Measurements from ENCODE around the gene CIDEB.

Gene CIDEB

GRCh38 chr14:24270537-24271133, 37.1 kb downstream of the CIDEB start:
- DNase-seq (ENCODE audit: low read depth in 1 of 2, low spot score in 1 of 2) = no peak

- no peak for DNase-seq (ENCODE audit: low read depth in 1 of 2, low spot score in 1 of 2)
Observed at GRCh38 chr14:24269910-24270536, 37.8 kb downstream of the CIDEB start.

DNA sequence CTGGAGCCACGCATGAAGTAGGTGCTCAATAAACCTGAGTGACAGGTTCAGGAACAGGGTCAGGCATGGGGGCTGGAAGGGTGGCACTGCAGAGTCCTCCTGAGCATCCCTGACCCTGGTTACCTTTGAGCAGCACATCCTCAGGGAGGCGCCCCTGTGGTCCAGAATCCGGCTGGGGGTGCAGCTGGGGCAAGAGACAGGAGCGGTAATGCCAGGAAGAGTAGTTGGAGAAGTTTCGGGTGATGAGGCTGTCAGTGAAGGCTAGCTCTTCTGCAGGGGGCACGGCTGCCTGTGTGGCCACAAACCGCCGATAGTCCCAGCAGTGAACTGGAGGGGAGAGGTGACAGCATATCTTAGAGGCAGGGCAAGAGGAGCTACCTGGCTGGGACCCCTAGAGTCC, 38.4 kb downstream of the CIDEB start:
- no peak for DNase-seq (ENCODE audit: low read depth in 1 of 2, low spot score in 1 of 2)

GRCh38 chr14:24268225-24268624, 39.6 kb downstream of the CIDEB start:
- DNase-seq (ENCODE audit: low read depth in 1 of 2, low spot score in 1 of 2) = no peak

DNA sequence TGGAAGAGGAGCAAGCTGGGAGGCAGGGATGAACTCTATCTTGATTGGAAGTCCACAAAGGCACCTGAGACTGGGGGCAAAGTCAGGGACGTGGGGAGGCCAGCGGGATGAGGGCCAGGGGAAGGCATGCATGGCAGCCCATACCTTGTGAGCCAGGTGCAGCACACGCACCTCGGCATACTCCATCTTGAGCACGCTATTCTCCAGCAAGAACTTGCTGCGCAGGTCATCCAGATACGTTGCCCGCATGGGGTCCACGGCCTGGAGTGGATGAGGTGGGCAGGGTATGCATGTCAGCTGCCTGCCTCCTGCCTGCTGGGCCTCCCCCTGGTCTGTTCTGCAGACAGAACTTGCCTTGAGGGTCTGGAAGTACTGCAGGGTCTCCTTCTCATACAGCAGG, 40.3 kb downstream of the CIDEB start:
- no peak for DNase-seq (ENCODE audit: low read depth in 1 of 2, low spot score in 1 of 2)

DNA sequence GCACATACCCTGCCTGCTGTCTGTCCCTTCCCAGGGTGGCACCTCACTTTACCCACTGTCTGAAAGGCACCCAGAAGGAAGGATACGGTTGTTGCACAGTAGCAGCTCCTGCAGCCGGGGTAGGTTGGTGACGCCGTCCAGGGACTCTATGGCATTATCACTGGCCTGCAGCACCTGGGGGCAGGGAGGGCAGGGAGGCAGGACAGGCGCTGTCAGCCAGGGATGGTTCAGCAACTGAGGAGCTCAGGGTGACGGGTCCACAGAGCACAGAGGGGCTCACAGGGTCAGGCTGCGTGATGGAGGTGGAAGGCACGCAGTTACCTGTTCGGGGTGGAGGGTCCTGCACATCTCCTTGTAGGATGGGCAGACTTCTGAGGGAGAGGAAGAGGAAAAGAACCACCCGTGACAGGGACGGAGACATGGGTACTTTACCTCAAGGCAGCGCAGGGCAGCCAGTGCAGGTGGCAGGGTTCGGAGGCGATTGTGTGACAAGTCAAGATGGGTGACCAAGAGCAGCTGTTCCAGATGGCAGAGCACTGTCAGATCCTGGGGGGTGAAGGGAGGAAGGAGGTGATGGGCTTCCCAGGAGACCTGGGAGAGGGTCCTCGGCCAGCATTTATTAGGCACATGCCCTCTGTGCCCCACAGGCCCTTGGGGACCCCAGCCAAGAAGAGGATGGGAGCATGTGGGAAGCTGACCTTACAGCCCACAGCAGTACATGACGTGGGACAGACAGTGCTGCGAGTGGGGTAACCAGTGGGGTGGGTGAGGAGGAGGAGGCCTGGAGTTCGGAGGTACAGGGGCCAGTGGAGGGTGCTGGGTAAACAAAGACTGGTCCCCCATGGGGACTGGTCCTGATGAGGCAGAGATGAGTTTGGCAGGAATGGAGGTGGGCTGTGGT, 41.2 kb downstream of the CIDEB start:
- no peak for DNase-seq (ENCODE audit: low read depth in 1 of 2, low spot score in 1 of 2)

DNA sequence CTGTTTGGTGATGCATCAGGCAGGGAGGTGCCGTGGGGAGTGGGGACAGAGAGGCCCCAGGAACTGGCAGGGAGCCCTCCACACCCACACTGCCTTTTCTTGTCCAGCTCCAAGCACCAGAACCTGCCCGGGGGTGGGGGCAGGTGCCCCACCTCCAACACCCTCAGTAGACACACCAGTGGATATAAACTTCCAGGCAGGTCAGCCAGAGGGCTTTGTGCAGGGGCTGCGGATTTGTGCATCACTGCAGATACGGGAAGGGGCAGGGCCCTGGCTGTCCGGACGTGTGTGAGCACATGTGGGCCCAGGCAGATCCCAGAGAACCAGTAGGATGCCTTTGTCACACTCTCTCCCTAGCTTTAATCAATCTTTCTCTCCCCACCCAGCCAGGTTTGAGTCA, 43.5 kb downstream of the CIDEB start:
- DNase-seq (ENCODE audit: low read depth in 1 of 2, low spot score in 1 of 2) = no peak

- DNase-seq (ENCODE audit: low read depth in 1 of 2, low spot score in 1 of 2) = no peak
Observed at GRCh38 chr14:24263848-24264247, 43.9 kb downstream of the CIDEB start.

DNA sequence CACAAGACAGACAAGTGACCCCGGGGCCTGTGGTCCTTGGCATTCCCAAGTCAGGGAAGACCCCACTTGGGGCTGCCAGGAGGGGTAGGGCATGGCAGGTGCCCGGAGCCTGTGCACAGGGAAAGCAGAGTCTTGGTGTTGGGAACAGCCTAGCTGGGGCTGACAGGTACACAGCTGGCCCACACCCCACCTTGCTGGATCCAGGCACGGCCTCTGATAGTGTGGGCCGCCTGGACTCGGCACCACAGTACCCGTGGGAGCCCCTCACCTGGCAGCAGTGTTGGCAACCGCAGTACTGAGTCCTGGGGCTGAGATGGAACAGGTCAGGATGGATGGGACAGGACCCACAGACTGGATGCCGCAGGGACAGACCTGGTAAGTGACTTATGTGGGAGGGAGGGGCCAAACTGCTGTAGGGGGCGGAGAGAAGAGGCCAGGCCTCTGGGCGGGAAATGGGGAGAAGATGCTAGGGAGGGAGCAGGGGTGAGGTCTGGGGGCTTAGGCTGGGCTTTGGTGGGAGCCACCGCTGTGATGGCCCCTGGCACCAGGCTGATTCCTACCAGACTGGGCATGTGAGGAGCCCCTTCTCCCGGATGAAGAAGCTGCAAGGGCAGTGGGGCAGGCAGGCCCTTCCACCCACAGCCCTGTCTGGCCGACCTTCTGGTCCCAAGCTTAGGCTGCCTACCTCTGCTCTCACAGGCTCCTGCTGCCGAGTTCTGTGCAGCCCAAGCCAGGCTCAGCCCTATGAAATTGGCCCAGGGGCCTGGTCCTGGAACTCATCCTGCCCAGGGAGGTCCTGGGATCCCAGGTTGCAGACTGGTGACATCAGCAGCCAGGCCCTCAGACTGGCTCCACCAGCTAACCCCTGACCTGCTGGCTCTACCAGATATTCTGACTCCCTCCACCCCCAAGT, 44.7 kb downstream of the CIDEB start, which contains the start of gene TGM1:
TGM1 (minus strand) TSS at position 357 of the 913 bp plus-strand sequence. CDS start 825 bp downstream, outside the sequence.
- DNase-seq (ENCODE audit: low read depth in 1 of 2, low spot score in 1 of 2) = no peak

- DNase-seq (ENCODE audit: low read depth in 1 of 2, low spot score in 1 of 2) = no peak
Observed at GRCh38 chr14:24261969-24262327, 45.8 kb downstream of the CIDEB start.

DNA sequence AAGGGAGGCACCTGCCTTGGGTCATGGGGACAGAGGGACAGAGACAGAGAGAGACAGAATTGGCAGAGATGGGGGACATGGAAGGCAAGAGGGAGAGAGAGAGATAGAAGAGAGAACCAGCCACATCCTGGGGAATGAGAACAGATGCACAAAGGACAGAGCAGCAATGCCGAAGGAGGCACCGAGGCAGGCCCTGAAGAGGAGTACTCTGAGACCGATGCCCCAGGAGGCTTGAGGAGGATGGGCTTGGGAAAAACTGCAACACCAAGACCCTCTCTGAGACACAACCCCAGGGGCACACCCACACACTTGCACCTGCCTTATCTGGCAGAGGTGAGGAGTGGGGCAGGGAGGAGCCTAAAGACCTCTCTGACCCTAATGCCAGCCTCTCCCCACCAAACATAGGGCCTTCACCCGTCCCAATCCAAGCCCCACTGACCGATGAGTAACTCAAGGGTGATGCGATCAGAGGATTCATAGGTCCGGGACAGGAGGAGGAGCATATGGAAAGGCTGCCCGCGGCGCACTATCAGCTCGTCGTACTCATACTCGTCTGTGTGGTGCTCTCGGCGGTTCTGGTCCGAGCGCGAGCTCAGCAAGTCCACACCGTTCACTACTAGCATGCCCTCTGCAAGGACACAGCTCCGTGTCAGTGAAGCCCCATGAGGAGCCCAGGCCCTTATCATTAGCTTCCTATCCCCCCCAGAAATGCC, 46.4 kb downstream of the CIDEB start:
- no peak for DNase-seq (ENCODE audit: low read depth in 1 of 2, low spot score in 1 of 2)

- DNase-seq (ENCODE audit: low read depth in 1 of 2, low spot score in 1 of 2) = no peak
Observed at GRCh38 chr14:24260780-24261157, 47.0 kb downstream of the CIDEB start.

- DNase-seq (ENCODE audit: low read depth in 1 of 2, low spot score in 1 of 2) = no peak
Observed at GRCh38 chr14:24260026-24260779, 47.6 kb downstream of the CIDEB start.

DNA sequence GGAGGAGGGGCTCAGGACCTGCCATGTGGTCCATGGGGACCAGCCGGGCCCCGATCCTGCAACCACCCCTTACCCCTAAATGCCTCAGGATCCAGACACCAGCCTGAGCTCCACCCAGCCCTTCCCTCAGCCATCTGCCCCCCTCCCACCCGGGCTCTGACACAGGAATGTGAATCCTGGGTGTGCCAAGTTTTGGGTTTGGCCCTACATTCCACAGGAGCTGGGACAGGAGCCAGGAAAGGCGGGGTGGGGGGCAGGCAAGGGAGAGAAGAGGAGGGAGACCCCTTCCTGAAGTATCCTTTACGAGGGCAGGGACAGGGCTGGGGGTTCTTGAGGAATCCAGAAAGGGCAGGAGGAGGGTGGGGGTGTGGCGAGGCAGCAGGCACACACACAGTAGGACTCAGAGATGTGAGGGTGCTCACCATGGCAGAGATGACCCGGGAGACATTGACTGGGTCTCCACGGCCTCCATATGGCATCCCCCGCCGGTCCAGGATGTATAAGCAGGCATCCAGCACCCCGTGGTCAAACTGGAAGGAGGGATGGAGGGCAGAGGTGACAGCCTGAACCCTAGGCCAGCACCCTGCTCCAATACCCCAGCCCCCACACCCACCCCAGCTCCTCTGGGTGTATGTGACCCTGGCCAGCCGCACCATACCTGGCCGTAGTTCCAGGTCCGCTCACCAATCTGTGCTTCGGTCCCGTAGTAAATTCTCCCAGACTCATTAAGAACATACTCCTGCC, 48.3 kb downstream of the CIDEB start:
- no peak for DNase-seq (ENCODE audit: low read depth in 1 of 2, low spot score in 1 of 2)

- DNase-seq (ENCODE audit: low read depth in 1 of 2, low spot score in 1 of 2) = no peak
Observed at GRCh38 chr14:24258548-24259265, 49.1 kb downstream of the CIDEB start.

GRCh38 chr14:24258119-24258518, 49.7 kb downstream of the CIDEB start:
- no peak for DNase-seq (ENCODE audit: low read depth in 1 of 2, low spot score in 1 of 2)

DNA sequence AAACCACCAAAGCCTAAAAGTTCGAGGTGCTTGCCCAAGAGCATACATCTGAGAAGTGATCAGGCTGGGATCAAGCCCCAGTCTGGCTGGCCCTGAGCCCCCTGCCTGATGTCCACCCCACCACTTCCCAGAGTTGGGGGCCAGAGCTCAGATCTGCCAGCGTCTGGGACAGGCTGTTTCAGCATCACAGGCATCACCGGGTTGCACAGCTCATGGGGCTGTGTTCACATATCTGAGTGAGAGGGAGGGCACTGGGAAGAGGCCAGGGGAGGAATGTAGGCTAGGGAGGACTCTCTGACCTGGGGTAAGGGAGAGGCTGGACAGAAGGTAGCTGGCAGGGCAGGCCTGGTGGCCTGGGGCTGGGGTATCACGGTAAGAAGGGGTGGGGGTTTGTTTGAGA, 50.8 kb downstream of the CIDEB start:
- DNase-seq (ENCODE audit: low read depth in 1 of 2, low spot score in 1 of 2) = no peak

DNA sequence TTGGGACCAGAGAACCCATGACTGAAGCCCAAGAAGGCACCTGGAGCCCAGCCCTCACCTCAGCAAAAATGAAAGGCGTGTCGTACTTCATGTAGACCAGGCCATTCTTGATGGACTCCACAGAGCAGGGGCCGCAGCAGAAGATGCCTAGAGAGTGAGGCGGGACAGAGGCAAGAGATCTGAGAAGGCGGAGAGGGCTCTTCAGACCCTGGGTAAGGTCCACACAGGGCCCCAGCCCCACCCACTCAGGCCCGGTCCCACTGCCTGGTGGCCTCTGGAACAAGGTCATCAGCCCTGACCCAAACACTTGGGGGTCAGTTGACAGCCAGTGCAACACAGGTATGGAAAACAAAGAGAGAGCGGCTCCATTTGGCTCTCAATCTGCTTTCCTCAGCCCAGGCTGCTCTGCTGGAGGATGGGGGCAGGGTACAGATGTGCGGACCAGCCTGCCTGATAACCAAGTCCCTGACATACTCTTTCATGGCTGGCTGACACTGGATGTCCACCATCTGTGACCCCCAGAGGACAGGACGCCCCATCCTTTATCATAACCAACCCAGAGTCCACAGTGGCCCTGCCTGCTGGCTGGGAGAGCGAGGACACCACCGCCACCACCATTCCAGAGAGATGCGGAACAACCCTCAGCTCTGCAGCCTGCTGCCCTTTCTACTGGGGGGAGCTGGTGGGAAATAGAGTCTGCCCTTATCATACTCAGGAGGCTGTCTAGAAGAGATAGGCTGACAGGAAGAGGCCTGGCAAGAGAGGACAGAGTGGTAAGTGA, 51.7 kb downstream of the CIDEB start:
- DNase-seq (ENCODE audit: low read depth in 1 of 2, low spot score in 1 of 2) = no peak

Data from activated T-helper 1 cell treated with anti-CD3 and anti-CD28 coated beads, Interleukin-2, amount 50 U/mL, for 16 hours (primary cell).